SK-N-SH (cell line): ENCODE results near the gene LRMDA. TPM values are rescaled to one million over a fixed set of nuclear protein-coding genes. Genes with fewer than 3 reads are reported as not detected.

ENCODE experiments used
- CTCF ChIA-PET: fragments of 300-600, 350-600 bp; formaldehyde crosslinking; extraction: SDS; loops from one replicate; lab custom pipeline; 2021; lab: Yijun Ruan, JAX
- POLR2A ChIA-PET: fragments of 350-600 bp; sonication (Branson Sonifier 250); formaldehyde crosslinking; extraction: SDS; loops from one replicate; lab custom pipeline; 2020; ENCODE audit warnings: antibody characterized with exemption, inconsistent platforms; lab: Yijun Ruan, JAX
- DNase-seq: peaks from one replicate; pipeline ENCODE4 v3.0.0; 2012
- H2AFZ ChIP-seq: fragments of 200-600 bp; sonication (generic); 2 replicates; pipeline ENCODE4 v1.8.1; 2016; ENCODE audit warnings: antibody characterized with exemption, mild to moderate bottlenecking, low read depth
- H3F3A ChIP-seq: fragments of 200-600 bp; sonication (generic); replicated peaks from 2 replicates; pipeline ENCODE3; 2016; ENCODE audit warnings: antibody characterized with exemption, mild to moderate bottlenecking; ENCODE audit not compliant: insufficient read depth
- H3K27ac ChIP-seq, 2 experiments: fragments of 200-500 bp in 1 of 2; fragments of 200-600 bp in 1 of 2; sonication (Bioruptor generic) in 1 of 2; sonication (generic), shearing (Covaris generic) in 1 of 2; 2 replicates each; pipeline versions ENCODE4 v1.5.1 to v1.6.1; 2014 to 2016; ENCODE audit warnings: low read depth in 2 of 2, inconsistent platforms in 1 of 2, low read length in 1 of 2, mild to moderate bottlenecking in 1 of 2, mixed read lengths in 1 of 2
- H3K27me3 ChIP-seq: fragments of 200-600 bp; sonication (generic), shearing (Covaris generic); 2 replicates; pipeline ENCODE4 v1.6.1; 2016; ENCODE audit warnings: mixed run types; ENCODE audit not compliant: insufficient read depth
- H3K36me3 ChIP-seq, 2 experiments: fragments of 200-500 bp in 1 of 2; fragments of 200-600 bp in 1 of 2; sonication (Bioruptor generic) in 1 of 2; sonication (generic) in 1 of 2; replicated peaks in 1 of 2; 2 replicates each; pipeline versions ENCODE3 to v1.5.1; 2014 to 2016; ENCODE audit warnings: low read length in 1 of 2, mild to moderate bottlenecking in 1 of 2; ENCODE audit not compliant: insufficient read depth in 2 of 2, control insufficient read depth in 1 of 2
- H3K4me1 ChIP-seq, 2 experiments: fragments of 200-500 bp in 1 of 2; fragments of 200-600 bp in 1 of 2; sonication (Bioruptor generic) in 1 of 2; sonication (generic), shearing (Covaris generic) in 1 of 2; 2 replicates each; pipeline versions ENCODE4 v1.5.1 to v1.6.1; 2014 to 2016; ENCODE audit warnings: low read depth in 1 of 2, low read length in 1 of 2, mixed run types in 1 of 2; ENCODE audit not compliant: insufficient read depth in 2 of 2, control insufficient read depth in 1 of 2
- H3K4me2 ChIP-seq: fragments of 200-600 bp; sonication (generic), shearing (Covaris generic); 2 replicates; pipeline ENCODE4 v1.6.1; 2017; ENCODE audit warnings: mixed run types
- H3K4me3 ChIP-seq, 2 experiments: fragments of 200-500 bp in 1 of 2; fragments of 200-600 bp in 1 of 2; sonication (Bioruptor generic) in 1 of 2; sonication (generic), shearing (Covaris generic) in 1 of 2; 2 replicates each; pipeline versions ENCODE4 v1.5.1 to v1.8.1; 2014 to 2016; ENCODE audit warnings: low read depth in 2 of 2, inconsistent platforms in 1 of 2, low read length in 1 of 2, mild to moderate bottlenecking in 1 of 2, mixed read lengths in 1 of 2, moderate library complexity in 1 of 2
- H3K79me2 ChIP-seq: fragments of 200-600 bp; sonication (generic); 2 replicates; pipeline ENCODE4 v1.8.1; 2017; ENCODE audit warnings: mild to moderate bottlenecking; ENCODE audit not compliant: insufficient read depth
- H3K9ac ChIP-seq: fragments of 200-600 bp; sonication (generic); 2 replicates; pipeline ENCODE4 v1.6.1; 2017; ENCODE audit warnings: mixed run types
- H3K9me2 ChIP-seq: fragments of 200-600 bp; sonication (generic); 2 replicates; pipeline ENCODE4 v1.6.1; 2017; ENCODE audit warnings: mixed run types
- H3K9me3 ChIP-seq: fragments of 200-600 bp; sonication (generic); 2 replicates; pipeline ENCODE4 v1.6.1; 2017; ENCODE audit warnings: mixed run types, mild to moderate bottlenecking, moderate library complexity
- H4K20me1 ChIP-seq: fragments of 200-600 bp; sonication (generic); 2 replicates; pipeline ENCODE4 v1.6.1; 2017; ENCODE audit warnings: mild to moderate bottlenecking, mixed run types; ENCODE audit not compliant: insufficient read depth
- CHD2 ChIP-seq: fragments of 150-350 bp; IDR thresholded peaks from 2 replicates; pipeline ENCODE4 v1.6.1; 2018; ENCODE audit warnings: low read length; ENCODE audit not compliant: partially characterized antibody
- ELF1 ChIP-seq: IDR thresholded peaks from 2 replicates; pipeline ENCODE4 v1.4.0; 2012
- EP300 ChIP-seq, 2 experiments: IDR thresholded peaks; 2 replicates each; pipeline versions ENCODE4 v1.4.0 to v1.6.1; 2012; ENCODE audit warnings: borderline replicate concordance in 1 of 2, low read depth in 1 of 2, low read length in 1 of 2
- FOXJ3 ChIP-seq: sonication (generic); formaldehyde crosslinking; IDR thresholded peaks from 2 replicates; pipeline ENCODE4 v1.5.1; 2020; ENCODE audit warnings: mild to moderate bottlenecking, missing genetic modification reagents
- FOXM1 ChIP-seq: IDR thresholded peaks from 2 replicates; pipeline ENCODE4 v1.4.0; 2012; ENCODE audit warnings: low read depth, mild to moderate bottlenecking
- GABPA ChIP-seq: IDR thresholded peaks from 2 replicates; pipeline ENCODE4 v1.4.0; 2012; ENCODE audit warnings: low read depth, mild to moderate bottlenecking
- GATA2 ChIP-seq: sonication (generic); formaldehyde crosslinking; IDR thresholded peaks from 2 replicates; pipeline ENCODE4 v1.5.0; 2020; ENCODE audit warnings: mild to moderate bottlenecking, missing genetic modification reagents
- JUND ChIP-seq: IDR thresholded peaks from 2 replicates; pipeline ENCODE4 v1.4.0; 2012
- MEF2A ChIP-seq: IDR thresholded peaks from 2 replicates; pipeline ENCODE4 v1.4.0; 2012; ENCODE audit warnings: low read depth, borderline replicate concordance
- MXI1 ChIP-seq: IDR thresholded peaks from 2 replicates; pipeline ENCODE4 v1.6.1; 2012; ENCODE audit warnings: mild to moderate bottlenecking, low read depth, low read length, improper control_type of control experiment
- NRF1 ChIP-seq: IDR thresholded peaks from 2 replicates; pipeline ENCODE4 v1.6.1; 2012; ENCODE audit warnings: low read depth, mild to moderate bottlenecking, low read length
- POLR2AphosphoS5 ChIP-seq: IDR thresholded peaks from 2 replicates; pipeline ENCODE4 v1.6.1; 2012; ENCODE audit warnings: low read depth, low read length
- RCOR1 ChIP-seq: fragments of 150-350 bp; IDR thresholded peaks from 2 replicates; pipeline ENCODE4 v1.6.1; 2017; ENCODE audit warnings: antibody characterized with exemption, low read length
- RFX5 ChIP-seq: IDR thresholded peaks from 2 replicates; pipeline ENCODE4 v1.6.1; 2012; ENCODE audit warnings: mild to moderate bottlenecking, improper control_type of control experiment, low read length
- SIN3A ChIP-seq: IDR thresholded peaks from 2 replicates; pipeline ENCODE4 v1.6.1; 2012; ENCODE audit warnings: low read depth, mild to moderate bottlenecking, low read length, moderate library complexity, borderline replicate concordance
- SMC3 ChIP-seq: IDR thresholded peaks from 2 replicates; pipeline ENCODE4 v1.6.1; 2012; ENCODE audit warnings: low read depth, low read length, improper control_type of control experiment
- TAF1 ChIP-seq: IDR thresholded peaks from 2 replicates; pipeline ENCODE4 v1.6.1; 2012; ENCODE audit warnings: low read depth, mild to moderate bottlenecking, low read length, moderate library complexity, borderline replicate concordance
- TCF12 ChIP-seq: IDR thresholded peaks from 2 replicates; pipeline ENCODE4 v1.4.0; 2012
- TEAD4 ChIP-seq: IDR thresholded peaks from 2 replicates; pipeline ENCODE4 v1.4.0; 2012; ENCODE audit warnings: mild to moderate bottlenecking, borderline replicate concordance; ENCODE audit not compliant: insufficient read depth
- YY1 ChIP-seq: IDR thresholded peaks from 2 replicates; pipeline ENCODE4 v1.4.0; 2012; ENCODE audit warnings: low read depth, mild to moderate bottlenecking
- WGBS: methylation state at CpG from one replicate; pipeline ENCODE4 v1.1.6; 2017; ENCODE audit warnings: low lambda C conversion rate; 5-methylcytosine and 5-hydroxymethylcytosine counted together
- polyA plus RNA-seq, 3 experiments: library from polyadenylated mRNA; depleted of rRNA; stranded (reverse); fragments of >200 nt; gene quantifications; 2 replicates each; pipeline ENCODE4 v1.2.3, GENCODE V29; 2012
- TF ChIP-seq, protein P1 (sequence below): IDR thresholded peaks from 2 replicates; pipeline ENCODE4 v1.4.0; 2012; ENCODE audit warnings: low read depth, borderline replicate concordance
- TF ChIP-seq, protein P2 (sequence below): fragments of 150-350 bp; IDR thresholded peaks from 2 replicates; pipeline ENCODE4 v1.6.1; 2016; ENCODE audit warnings: mild to moderate bottlenecking, low read depth, low read length
- TF ChIP-seq, protein P3 (sequence below): IDR thresholded peaks from 2 replicates; pipeline ENCODE4 v1.4.0; 2012; ENCODE audit warnings: low read depth
- TF ChIP-seq, protein P4 (sequence below): IDR thresholded peaks from 2 replicates; pipeline ENCODE4 v1.4.0; 2012; ENCODE audit warnings: low read depth, borderline replicate concordance

The LRMDA gene
- polyA plus RNA-seq, 1 of the 3 experiments (the other 2 are of a cell fraction), result 0.95 TPM

DNA sequence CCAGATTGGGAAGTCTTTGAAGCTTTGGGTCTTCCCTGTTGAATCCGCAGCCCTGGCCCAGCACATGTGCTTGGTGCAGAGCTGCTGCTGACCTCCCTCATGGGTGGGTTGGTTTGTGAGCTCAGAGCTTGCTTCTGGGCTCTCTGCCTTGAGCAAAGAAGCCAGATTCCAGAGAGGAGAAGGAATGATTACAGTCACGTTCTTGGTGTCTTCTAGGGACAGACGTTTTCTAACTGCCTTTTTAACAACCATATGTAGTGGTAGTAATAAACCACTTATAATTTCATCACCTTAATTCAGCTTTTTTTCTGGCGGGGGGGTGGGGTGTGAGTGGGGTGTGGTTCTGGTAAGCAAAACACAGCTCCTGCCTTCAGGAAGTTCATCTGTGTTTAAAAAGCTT is 39.5 kb downstream of the LRMDA start:
- no peaks in the 10 kb centered on the region for H3F3A ChIP-seq
- no peak for TF ChIP-seq POLR2AphosphoS5
- no peak for TF ChIP-seq JUND
- TF ChIP-seq, protein P1, sequence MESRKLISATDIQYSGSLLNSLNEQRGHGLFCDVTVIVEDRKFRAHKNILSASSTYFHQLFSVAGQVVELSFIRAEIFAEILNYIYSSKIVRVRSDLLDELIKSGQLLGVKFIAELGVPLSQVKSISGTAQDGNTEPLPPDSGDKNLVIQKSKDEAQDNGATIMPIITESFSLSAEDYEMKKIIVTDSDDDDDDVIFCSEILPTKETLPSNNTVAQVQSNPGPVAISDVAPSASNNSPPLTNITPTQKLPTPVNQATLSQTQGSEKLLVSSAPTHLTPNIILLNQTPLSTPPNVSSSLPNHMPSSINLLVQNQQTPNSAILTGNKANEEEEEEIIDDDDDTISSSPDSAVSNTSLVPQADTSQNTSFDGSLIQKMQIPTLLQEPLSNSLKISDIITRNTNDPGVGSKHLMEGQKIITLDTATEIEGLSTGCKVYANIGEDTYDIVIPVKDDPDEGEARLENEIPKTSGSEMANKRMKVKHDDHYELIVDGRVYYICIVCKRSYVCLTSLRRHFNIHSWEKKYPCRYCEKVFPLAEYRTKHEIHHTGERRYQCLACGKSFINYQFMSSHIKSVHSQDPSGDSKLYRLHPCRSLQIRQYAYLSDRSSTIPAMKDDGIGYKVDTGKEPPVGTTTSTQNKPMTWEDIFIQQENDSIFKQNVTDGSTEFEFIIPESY, result no peak
- no peak for TF ChIP-seq SMC3
- TF ChIP-seq FOXJ3 (CRISPR knock-in tag), result no peak
- no peak for TF ChIP-seq MXI1
- TF ChIP-seq TCF12, result no peak
- TF ChIP-seq TEAD4, result no peak
- TF ChIP-seq EP300 (IDR thresholded peaks at IDR 0.05; ENCODE audit: borderline replicate concordance in 1 of 2, low read depth in 1 of 2, low read length in 1 of 2), result no peak
- TF ChIP-seq FOXM1, result no peak
- TF ChIP-seq CHD2, result no peak
- TF ChIP-seq YY1, result no peak
- TF ChIP-seq, protein P2, sequence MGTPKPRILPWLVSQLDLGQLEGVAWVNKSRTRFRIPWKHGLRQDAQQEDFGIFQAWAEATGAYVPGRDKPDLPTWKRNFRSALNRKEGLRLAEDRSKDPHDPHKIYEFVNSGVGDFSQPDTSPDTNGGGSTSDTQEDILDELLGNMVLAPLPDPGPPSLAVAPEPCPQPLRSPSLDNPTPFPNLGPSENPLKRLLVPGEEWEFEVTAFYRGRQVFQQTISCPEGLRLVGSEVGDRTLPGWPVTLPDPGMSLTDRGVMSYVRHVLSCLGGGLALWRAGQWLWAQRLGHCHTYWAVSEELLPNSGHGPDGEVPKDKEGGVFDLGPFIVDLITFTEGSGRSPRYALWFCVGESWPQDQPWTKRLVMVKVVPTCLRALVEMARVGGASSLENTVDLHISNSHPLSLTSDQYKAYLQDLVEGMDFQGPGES, result no peak
- TF ChIP-seq TAF1, result no peak
- TF ChIP-seq NRF1, result no peak
- TF ChIP-seq, protein P3, sequence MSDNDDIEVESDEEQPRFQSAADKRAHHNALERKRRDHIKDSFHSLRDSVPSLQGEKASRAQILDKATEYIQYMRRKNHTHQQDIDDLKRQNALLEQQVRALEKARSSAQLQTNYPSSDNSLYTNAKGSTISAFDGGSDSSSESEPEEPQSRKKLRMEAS, result no peak
- no peak for TF ChIP-seq SIN3A
- TF ChIP-seq ELF1, result no peak
- TF ChIP-seq, all 33 proteins: peak for 0
- no peak overlapping the region for H3K9ac ChIP-seq
- peaks cover 4 to 5% of the 10 kb centered on the region in 2 experiments; a peak in 1 of 4 replicates for H3K4me1 ChIP-seq
- WGBS, result 93% methylated on average over 3 of the region's 4 CpGs
- ChIA-PET POLR2A (no interaction called here), CTCF (no interaction called here)
- H3K4me3 ChIP-seq, result no peak overlapping the region
- no peak overlapping the region for H3K4me2 ChIP-seq
- no peaks in the 10 kb centered on the region for H3K9me3 ChIP-seq
- no peaks in the 10 kb centered on the region for H3K36me3 ChIP-seq
- H3K9me2 ChIP-seq, result no peaks in the 10 kb centered on the region
- H3K27ac ChIP-seq, result no peak overlapping the region
- no peaks in the 10 kb centered on the region for H3K27me3 ChIP-seq
- no peaks in the 10 kb centered on the region for H3K79me2 ChIP-seq
- no peak overlapping the region for H2AFZ ChIP-seq
- no peaks in the 10 kb centered on the region for H4K20me1 ChIP-seq
- no peak for DNase-seq

DNA sequence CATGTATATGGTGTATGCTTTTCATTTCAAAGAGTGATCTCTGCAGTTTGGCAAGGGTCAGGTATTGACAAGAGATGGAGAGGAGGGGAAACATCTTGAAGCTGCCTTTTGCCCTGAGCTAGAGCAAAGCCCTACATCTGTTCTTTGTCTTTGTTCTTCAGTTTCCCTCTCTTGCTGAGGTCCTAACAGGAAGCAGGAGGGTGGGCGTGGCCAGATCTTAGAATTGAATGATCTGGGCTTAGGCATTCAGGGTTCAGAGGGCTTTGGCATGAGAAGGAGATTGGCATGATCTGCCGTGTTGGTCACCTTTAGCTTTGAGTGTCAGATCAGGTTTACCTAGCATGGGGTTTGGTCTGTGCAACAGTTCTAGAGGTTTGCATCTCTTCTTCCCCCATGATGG is 41.3 kb downstream of the LRMDA start:
- peaks cover 5 to 6% of the 10 kb centered on the region in 2 experiments; a peak in 2 of 4 replicates for H3K4me1 ChIP-seq
- no peaks in the 10 kb centered on the region for H4K20me1 ChIP-seq
- no peak overlapping the region for H3K27ac ChIP-seq
- H3K9me2 ChIP-seq, result no peaks in the 10 kb centered on the region
- DNase-seq, result no peak
- H3K79me2 ChIP-seq, result no peaks in the 10 kb centered on the region
- WGBS, result 65% methylated on average over 2 of the region's 2 CpGs
- no peaks in the 10 kb centered on the region for H3F3A ChIP-seq
- H2AFZ ChIP-seq, result no peak overlapping the region
- H3K9me3 ChIP-seq, result no peaks in the 10 kb centered on the region
- H3K4me2 ChIP-seq, result no peak overlapping the region
- H3K36me3 ChIP-seq, result no peaks in the 10 kb centered on the region
- no peak overlapping the region for H3K4me3 ChIP-seq
- ChIA-PET POLR2A (no interaction called here), CTCF (no interaction called here)
- H3K27me3 ChIP-seq, result no peaks in the 10 kb centered on the region
- no peak overlapping the region for H3K9ac ChIP-seq
- TF ChIP-seq YY1, result no peak
- TF ChIP-seq RFX5, result no peak
- TF ChIP-seq, protein P1, result no peak
- TF ChIP-seq, protein P4, sequence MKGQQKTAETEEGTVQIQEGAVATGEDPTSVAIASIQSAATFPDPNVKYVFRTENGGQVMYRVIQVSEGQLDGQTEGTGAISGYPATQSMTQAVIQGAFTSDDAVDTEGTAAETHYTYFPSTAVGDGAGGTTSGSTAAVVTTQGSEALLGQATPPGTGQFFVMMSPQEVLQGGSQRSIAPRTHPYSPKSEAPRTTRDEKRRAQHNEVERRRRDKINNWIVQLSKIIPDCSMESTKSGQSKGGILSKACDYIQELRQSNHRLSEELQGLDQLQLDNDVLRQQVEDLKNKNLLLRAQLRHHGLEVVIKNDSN, result no peak
- no peak for TF ChIP-seq FOXM1
- no peak for TF ChIP-seq POLR2AphosphoS5
- TF ChIP-seq GATA2 (CRISPR knock-in tag), result no peak
- TF ChIP-seq, protein P3, result no peak
- TF ChIP-seq GABPA, result no peak
- no peak for TF ChIP-seq MEF2A
- TF ChIP-seq RCOR1, result no peak
- no peak for TF ChIP-seq ELF1
- TF ChIP-seq CHD2, result no peak
